GM23338 (cell line): ENCODE measurements around the gene DRGX. TPM values are rescaled to one million over a fixed set of nuclear protein-coding genes. Genes with fewer than 3 reads are reported as not detected.

Experiments used
- ATAC-seq: fragments of 200-7000 bp; cut with Tn5 transposase; 3 replicates; pipeline ENCODE4 v1.9.1; 2020
- DNase-seq: peaks from one replicate; pipeline ENCODE4 v3.0.0-alpha.2; 2015; ENCODE audit warnings: low spot score
- H2AFZ ChIP-seq: fragments of 200-600 bp; sonication (generic); 2 replicates; pipeline ENCODE4 v1.8.0; 2016; ENCODE audit warnings: antibody characterized with exemption, mild to moderate bottlenecking, moderate library complexity
- H3F3A ChIP-seq: fragments of 200-600 bp; sonication (generic); replicated peaks from 2 replicates; pipeline ENCODE4 v1.8.0; 2017; ENCODE audit warnings: antibody characterized with exemption, mixed run types, low read depth
- H3K27ac ChIP-seq: fragments of 200-600 bp; sonication (generic); 2 replicates; pipeline ENCODE4 v1.6.1; 2016; ENCODE audit warnings: low read depth
- H3K27me3 ChIP-seq: fragments of 200-600 bp; sonication (generic); 2 replicates; pipeline ENCODE4 v1.8.0; 2016; ENCODE audit warnings: mild to moderate bottlenecking, mixed run types, moderate library complexity; ENCODE audit not compliant: insufficient read depth
- H3K36me3 ChIP-seq: fragments of 200-600 bp; sonication (generic); 2 replicates; pipeline ENCODE4 v1.8.0; 2016; ENCODE audit warnings: mild to moderate bottlenecking; ENCODE audit not compliant: insufficient read depth
- H3K4me1 ChIP-seq: fragments of 200-600 bp; sonication (generic); 2 replicates; pipeline ENCODE4 v1.8.0; 2016; ENCODE audit warnings: mild to moderate bottlenecking, moderate library complexity; ENCODE audit not compliant: insufficient read depth
- H3K4me2 ChIP-seq: fragments of 200-600 bp; sonication (generic); 2 replicates; pipeline ENCODE4 v1.7.1; 2017; ENCODE audit warnings: mixed run types
- H3K4me3 ChIP-seq: fragments of 200-600 bp; sonication (generic); 2 replicates; pipeline ENCODE4 v1.6.1; 2016; ENCODE audit warnings: mixed run types
- H3K79me2 ChIP-seq: fragments of 200-600 bp; sonication (generic); replicated peaks from 2 replicates; pipeline ENCODE4 v1.8.0; 2017; ENCODE audit warnings: mild to moderate bottlenecking; ENCODE audit not compliant: insufficient read depth
- H3K9me2 ChIP-seq: fragments of 200-600 bp; sonication (generic); 2 replicates; pipeline ENCODE4 v1.8.0; 2017; ENCODE audit not compliant: insufficient read depth
- H4K20me1 ChIP-seq: fragments of 200-600 bp; sonication (generic); replicated peaks from 2 replicates; pipeline ENCODE4 v1.8.0; 2017; ENCODE audit warnings: mild to moderate bottlenecking; ENCODE audit not compliant: insufficient read depth
- H3K27ac Mint-ChIP-seq: 2 replicates; pipeline ENCODE4 v1.8.0; 2020; ENCODE audit warnings: inconsistent platforms, mild to moderate bottlenecking, moderate library complexity, mixed read lengths
- H3K27me3 Mint-ChIP-seq: 3 replicates; pipeline ENCODE4 v1.8.0; 2022; ENCODE audit warnings: low read depth, mild to moderate bottlenecking, moderate library complexity, mixed read lengths, inconsistent platforms; ENCODE audit not compliant: insufficient read depth, poor library complexity
- H3K36me3 Mint-ChIP-seq: 3 replicates; pipeline ENCODE4 v1.8.0; 2021; ENCODE audit warnings: low read depth, mild to moderate bottlenecking, inconsistent platforms, moderate library complexity, mixed read lengths
- H3K4me1 Mint-ChIP-seq: 3 replicates; pipeline ENCODE4 v1.8.0; 2020; ENCODE audit warnings: mild to moderate bottlenecking, inconsistent platforms, mixed read lengths
- H3K4me3 Mint-ChIP-seq: 3 replicates; pipeline ENCODE4 v1.8.0; 2021; ENCODE audit warnings: moderate library complexity, mild to moderate bottlenecking, inconsistent platforms, mixed read lengths
- H3K9me3 Mint-ChIP-seq: 3 replicates; pipeline ENCODE4 v1.8.0; 2020; ENCODE audit warnings: moderate library complexity, mild to moderate bottlenecking, inconsistent platforms, mixed read lengths
- CREB1 ChIP-seq: fragments of 250-450 bp; sonication (Bioruptor Pico); IDR thresholded peaks from 2 replicates; pipeline ENCODE4 v1.5.0; 2020; ENCODE audit warnings: low read depth, mild to moderate bottlenecking, moderate library complexity
- CTCF ChIP-seq, 2 experiments: fragments of 200-600 bp in 1 of 2; sonication (generic) in 1 of 2; conservative IDR thresholded peaks; 2 replicates each; pipeline versions ENCODE4 v1.5.1 to v1.6.1; 2016 to 2017; ENCODE audit warnings: antibody characterized with exemption in 2 of 2, low read depth in 2 of 2, mild to moderate bottlenecking in 2 of 2, moderate library complexity in 1 of 2
- JUNB ChIP-seq: IDR thresholded peaks from one replicate; pipeline ENCODE4 v1.6.1; 2016; ENCODE audit warnings: antibody characterized with exemption; ENCODE audit not compliant: unreplicated experiment
- NANOG ChIP-seq: IDR thresholded peaks from 2 replicates; pipeline ENCODE4 v1.6.1; 2016; ENCODE audit warnings: antibody characterized with exemption, borderline replicate concordance
- STAT1 ChIP-seq: IDR thresholded peaks from one replicate; pipeline ENCODE4 v1.6.1; 2016; ENCODE audit warnings: antibody characterized with exemption; ENCODE audit not compliant: unreplicated experiment
- ZNF114 ChIP-seq: fragments of 250-450 bp; sonication (Bioruptor Pico); IDR thresholded peaks from 2 replicates; pipeline ENCODE4 v1.5.0; 2020; ENCODE audit warnings: mild to moderate bottlenecking, moderate library complexity
- ZNF331 ChIP-seq: fragments of 250-450 bp; sonication (Bioruptor Pico); IDR thresholded peaks from 2 replicates; pipeline ENCODE4 v1.5.0; 2020; ENCODE audit warnings: low read depth, mild to moderate bottlenecking, moderate library complexity
- polyA plus RNA-seq: library from polyadenylated mRNA; unstranded; fragments of >200 nt; fragmentation: Nextera tagmentation; extraction: Ambion mirVana; gene quantifications from 2 replicates; pipeline ENCODE4 v1.2.1, GENCODE V29; 2016
- total RNA-seq: library from RNA; depleted of rRNA; stranded (reverse); fragments of >200 nt; shearing (Covaris generic); gene quantifications from 2 replicates; pipeline ENCODE4 v1.2.3, GENCODE V29; 2014
- TF ChIP-seq, protein P1 (sequence below): IDR thresholded peaks from 2 replicates; pipeline ENCODE4 v1.6.1; 2016; ENCODE audit warnings: antibody characterized with exemption
- TF ChIP-seq, protein P2 (sequence below): fragments of 250-450 bp; sonication (Bioruptor Pico); IDR thresholded peaks from 2 replicates; pipeline ENCODE4 v1.5.0; 2020; ENCODE audit warnings: mild to moderate bottlenecking, moderate library complexity

DRGX gene
- total and polyA plus RNA-seq, 2 experiments from 2014 or later: not detected

DNA sequence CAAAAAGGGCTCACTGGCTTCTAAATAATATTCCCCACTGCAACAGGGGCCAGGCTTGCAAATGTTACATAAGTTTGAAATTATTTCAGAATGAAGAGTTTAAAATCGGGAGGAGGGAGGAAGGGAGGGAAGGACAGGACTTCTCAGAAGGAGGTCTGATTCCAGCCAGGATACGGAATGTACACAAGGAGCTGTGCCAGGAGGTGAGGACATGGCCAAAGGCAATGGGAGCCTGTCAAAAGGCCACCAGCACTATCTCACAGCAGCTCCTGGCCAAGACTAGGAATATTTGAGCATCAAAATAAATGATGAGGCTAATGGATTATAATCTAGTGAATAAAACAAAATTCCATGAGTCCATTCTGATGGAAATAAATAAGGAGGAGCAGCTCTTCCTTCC, 18.6 kb upstream of the DRGX start:
- TF ChIP-seq CTCF (conservative IDR thresholded peaks at IDR 0.05; ENCODE audit: low read depth in 2 of 2): no peak
- TF ChIP-seq, protein P1, sequence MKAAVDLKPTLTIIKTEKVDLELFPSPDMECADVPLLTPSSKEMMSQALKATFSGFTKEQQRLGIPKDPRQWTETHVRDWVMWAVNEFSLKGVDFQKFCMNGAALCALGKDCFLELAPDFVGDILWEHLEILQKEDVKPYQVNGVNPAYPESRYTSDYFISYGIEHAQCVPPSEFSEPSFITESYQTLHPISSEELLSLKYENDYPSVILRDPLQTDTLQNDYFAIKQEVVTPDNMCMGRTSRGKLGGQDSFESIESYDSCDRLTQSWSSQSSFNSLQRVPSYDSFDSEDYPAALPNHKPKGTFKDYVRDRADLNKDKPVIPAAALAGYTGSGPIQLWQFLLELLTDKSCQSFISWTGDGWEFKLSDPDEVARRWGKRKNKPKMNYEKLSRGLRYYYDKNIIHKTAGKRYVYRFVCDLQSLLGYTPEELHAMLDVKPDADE: no peak
- Histone ChIP-seq H4K20me1 (no peaks in the 10 kb centered on the region), H3K4me3 (no peak overlapping the region), H3F3A (no peaks in the 10 kb centered on the region), H3K4me2 (no peak overlapping the region), H3K27ac (no peak overlapping the region), H3K4me1 (no peaks in the 10 kb centered on the region), H3K36me3 (no peaks in the 10 kb centered on the region), H3K27me3 (no peaks in the 10 kb centered on the region), H3K9me2 (no peaks in the 10 kb centered on the region), H3K79me2 (no peaks in the 10 kb centered on the region), H2AFZ (no peak overlapping the region)
- DNase-seq: no peak
- H3K36me3 Mint-ChIP-seq: no peaks in the 10 kb centered on the region
- H3K27me3 Mint-ChIP-seq: peaks cover 11% of the 10 kb centered on the region
- no peak overlapping the region for H3K27ac Mint-ChIP-seq
- ATAC-seq: no peak
- H3K9me3 Mint-ChIP-seq: peaks cover 3% of the 10 kb centered on the region; the same call in 1 of the 3 replicates
- H3K4me3 Mint-ChIP-seq: no peak overlapping the region
- peaks cover 9% of the 10 kb centered on the region for H3K4me1 Mint-ChIP-seq

DNA sequence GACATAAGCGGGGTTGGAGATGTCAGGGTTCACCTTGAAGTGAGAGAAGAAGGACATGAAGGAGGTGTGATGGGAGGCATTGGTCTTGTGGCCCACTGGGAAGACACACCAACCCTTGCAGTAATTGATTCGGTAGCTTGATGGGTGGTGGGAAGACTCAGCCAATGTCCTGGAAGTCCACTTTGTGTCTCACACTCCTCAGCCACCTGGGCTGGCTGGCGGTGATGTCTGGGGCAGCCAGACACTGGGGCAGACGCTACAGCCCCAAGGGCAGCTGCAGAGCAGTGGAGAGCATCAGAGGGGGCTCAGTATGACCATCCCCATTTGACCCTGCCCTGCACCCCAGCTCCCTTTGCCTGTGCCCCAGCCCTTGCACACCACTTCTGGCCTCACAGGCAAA, 16.7 kb upstream of the DRGX start:
- DNase-seq (no peak), ATAC-seq (no peak)
- Mint-ChIP-seq H3K9me3 (no peaks in the 10 kb centered on the region), H3K27me3 (peaks cover 13% of the 10 kb centered on the region), H3K27ac (no peak overlapping the region), H3K4me1 (peaks cover 18% of the 10 kb centered on the region), H3K4me3 (no peak overlapping the region), H3K36me3 (no peaks in the 10 kb centered on the region)
- Histone ChIP-seq H3K4me1 (peaks cover 7% of the 10 kb centered on the region), H2AFZ (no peak overlapping the region), H3K27ac (no peak overlapping the region), H3K27me3 (no peaks in the 10 kb centered on the region), H3K4me3 (no peak overlapping the region), H3K4me2 (no peak overlapping the region), H3K9me2 (no peaks in the 10 kb centered on the region), H3F3A (no peaks in the 10 kb centered on the region), H4K20me1 (no peaks in the 10 kb centered on the region), H3K79me2 (no peaks in the 10 kb centered on the region), H3K36me3 (no peaks in the 10 kb centered on the region)
- TF ChIP-seq CTCF (conservative IDR thresholded peaks at IDR 0.05; ENCODE audit: low read depth in 2 of 2) (no peak), JUNB (no peak), ZNF114 (no peak), NANOG (no peak), CREB1 (CRISPR knock-in tag) (no peak), STAT1 (no peak), ZNF331 (no peak)
- TF ChIP-seq, protein P2, sequence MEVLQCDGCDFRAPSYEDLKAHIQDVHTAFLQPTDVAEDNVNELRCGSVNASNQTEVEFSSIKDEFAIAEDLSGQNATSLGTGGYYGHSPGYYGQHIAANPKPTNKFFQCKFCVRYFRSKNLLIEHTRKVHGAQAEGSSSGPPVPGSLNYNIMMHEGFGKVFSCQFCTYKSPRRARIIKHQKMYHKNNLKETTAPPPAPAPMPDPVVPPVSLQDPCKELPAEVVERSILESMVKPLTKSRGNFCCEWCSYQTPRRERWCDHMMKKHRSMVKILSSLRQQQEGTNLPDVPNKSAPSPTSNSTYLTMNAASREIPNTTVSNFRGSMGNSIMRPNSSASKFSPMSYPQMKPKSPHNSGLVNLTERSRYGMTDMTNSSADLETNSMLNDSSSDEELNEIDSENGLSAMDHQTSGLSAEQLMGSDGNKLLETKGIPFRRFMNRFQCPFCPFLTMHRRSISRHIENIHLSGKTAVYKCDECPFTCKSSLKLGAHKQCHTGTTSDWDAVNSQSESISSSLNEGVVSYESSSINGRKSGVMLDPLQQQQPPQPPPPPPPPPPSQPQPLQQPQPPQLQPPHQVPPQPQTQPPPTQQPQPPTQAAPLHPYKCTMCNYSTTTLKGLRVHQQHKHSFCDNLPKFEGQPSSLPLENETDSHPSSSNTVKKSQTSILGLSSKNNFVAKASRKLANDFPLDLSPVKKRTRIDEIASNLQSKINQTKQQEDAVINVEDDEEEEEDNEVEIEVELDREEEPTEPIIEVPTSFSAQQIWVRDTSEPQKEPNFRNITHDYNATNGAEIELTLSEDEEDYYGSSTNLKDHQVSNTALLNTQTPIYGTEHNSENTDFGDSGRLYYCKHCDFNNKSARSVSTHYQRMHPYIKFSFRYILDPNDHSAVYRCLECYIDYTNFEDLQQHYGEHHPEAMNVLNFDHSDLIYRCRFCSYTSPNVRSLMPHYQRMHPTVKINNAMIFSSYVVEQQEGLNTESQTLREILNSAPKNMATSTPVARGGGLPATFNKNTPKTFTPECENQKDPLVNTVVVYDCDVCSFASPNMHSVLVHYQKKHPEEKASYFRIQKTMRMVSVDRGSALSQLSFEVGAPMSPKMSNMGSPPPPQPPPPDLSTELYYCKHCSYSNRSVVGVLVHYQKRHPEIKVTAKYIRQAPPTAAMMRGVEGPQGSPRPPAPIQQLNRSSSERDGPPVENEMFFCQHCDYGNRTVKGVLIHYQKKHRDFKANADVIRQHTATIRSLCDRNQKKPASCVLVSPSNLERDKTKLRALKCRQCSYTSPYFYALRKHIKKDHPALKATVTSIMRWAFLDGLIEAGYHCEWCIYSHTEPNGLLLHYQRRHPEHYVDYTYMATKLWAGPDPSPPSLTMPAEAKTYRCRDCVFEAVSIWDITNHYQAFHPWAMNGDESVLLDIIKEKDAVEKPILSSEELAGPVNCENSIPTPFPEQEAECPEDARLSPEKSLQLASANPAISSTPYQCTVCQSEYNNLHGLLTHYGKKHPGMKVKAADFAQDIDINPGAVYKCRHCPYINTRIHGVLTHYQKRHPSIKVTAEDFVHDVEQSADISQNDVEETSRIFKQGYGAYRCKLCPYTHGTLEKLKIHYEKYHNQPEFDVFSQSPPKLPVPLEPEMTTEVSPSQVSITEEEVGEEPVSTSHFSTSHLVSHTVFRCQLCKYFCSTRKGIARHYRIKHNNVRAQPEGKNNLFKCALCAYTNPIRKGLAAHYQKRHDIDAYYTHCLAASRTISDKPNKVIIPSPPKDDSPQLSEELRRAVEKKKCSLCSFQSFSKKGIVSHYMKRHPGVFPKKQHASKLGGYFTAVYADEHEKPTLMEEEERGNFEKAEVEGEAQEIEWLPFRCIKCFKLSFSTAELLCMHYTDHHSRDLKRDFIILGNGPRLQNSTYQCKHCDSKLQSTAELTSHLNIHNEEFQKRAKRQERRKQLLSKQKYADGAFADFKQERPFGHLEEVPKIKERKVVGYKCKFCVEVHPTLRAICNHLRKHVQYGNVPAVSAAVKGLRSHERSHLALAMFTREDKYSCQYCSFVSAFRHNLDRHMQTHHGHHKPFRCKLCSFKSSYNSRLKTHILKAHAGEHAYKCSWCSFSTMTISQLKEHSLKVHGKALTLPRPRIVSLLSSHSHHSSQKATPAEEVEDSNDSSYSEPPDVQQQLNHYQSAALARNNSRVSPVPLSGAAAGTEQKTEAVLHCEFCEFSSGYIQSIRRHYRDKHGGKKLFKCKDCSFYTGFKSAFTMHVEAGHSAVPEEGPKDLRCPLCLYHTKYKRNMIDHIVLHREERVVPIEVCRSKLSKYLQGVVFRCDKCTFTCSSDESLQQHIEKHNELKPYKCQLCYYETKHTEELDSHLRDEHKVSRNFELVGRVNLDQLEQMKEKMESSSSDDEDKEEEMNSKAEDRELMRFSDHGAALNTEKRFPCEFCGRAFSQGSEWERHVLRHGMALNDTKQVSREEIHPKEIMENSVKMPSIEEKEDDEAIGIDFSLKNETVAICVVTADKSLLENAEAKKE: no peak
- TF ChIP-seq, protein P1: no peak
